ENCODE data around the gene PARD3. TPM values are rescaled to one million over a fixed set of nuclear protein-coding genes. Genes with fewer than 3 reads are reported as not detected.
"Not testable (repeated sequence)": the region's sequence is repeated elsewhere in the genome, so short reads cannot be mapped to it uniquely, and the experiment has no call there.

PARD3 gene
- total RNA-seq, 1 donor from 2014 or later = 22.9 TPM

GRCh38 chr10:34850036-34850435 is 34.9 kb upstream of the PARD3 start:
- Mint-ChIP-seq H3K36me3 (ENCODE audit: unreplicated experiment) (no peaks in the 10 kb centered on the region), H3K4me1 (ENCODE audit: low read depth, unreplicated experiment) (peaks cover 2% of the 10 kb centered on the region)

DNA sequence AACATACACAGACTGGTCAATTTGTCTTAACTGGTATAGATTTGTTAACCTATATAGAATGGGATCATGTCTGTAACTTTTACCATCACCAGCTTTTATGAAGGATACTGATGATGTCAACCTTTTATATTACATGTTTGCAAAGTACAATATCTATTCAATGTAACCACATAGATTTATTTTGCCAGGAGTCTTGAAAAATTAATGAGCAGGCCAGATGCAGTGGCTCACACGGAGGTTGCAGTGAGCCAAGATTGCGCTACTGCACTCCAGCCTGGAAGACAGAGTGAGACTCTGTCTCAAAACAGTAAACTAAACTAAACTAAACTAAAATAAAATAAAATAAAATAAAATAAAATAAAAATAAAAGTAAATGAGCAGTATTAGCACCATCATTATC is 30.0 kb upstream of the PARD3 start:
- Mint-ChIP-seq H3K4me3 (ENCODE audit: unreplicated experiment) (no peak overlapping the region), H3K4me1 (ENCODE audit: low read depth, unreplicated experiment) (peaks cover 12% of the 10 kb centered on the region), H3K9me3 (ENCODE audit: unreplicated experiment) (no peaks in the 10 kb centered on the region), H3K27me3 (ENCODE audit: unreplicated experiment) (no peaks in the 10 kb centered on the region), H3K27ac (ENCODE audit: unreplicated experiment) (no peak overlapping the region), H3K36me3 (ENCODE audit: unreplicated experiment) (no peaks in the 10 kb centered on the region)
- no peak for DNase-seq
- no peak for TF ChIP-seq CTCF (IDR thresholded peaks at IDR 0.05; ENCODE audit: partially characterized antibody, unreplicated experiment)

More at GRCh38 chr10:34850036-34850435, 34.9 kb upstream of the PARD3 start:
- DNase-seq = no peak
- no peak overlapping the region for H3K4me3 Mint-ChIP-seq (ENCODE audit: unreplicated experiment)
- no peak for TF ChIP-seq CTCF (IDR thresholded peaks at IDR 0.05; ENCODE audit: partially characterized antibody, unreplicated experiment)
- H3K27me3 Mint-ChIP-seq (ENCODE audit: unreplicated experiment) = no peaks in the 10 kb centered on the region
- peaks cover 2% of the 10 kb centered on the region for H3K9me3 Mint-ChIP-seq (ENCODE audit: unreplicated experiment)
- no peak overlapping the region for H3K27ac Mint-ChIP-seq (ENCODE audit: unreplicated experiment)

GRCh38 chr10:34844448-34844847 is 29.4 kb upstream of the PARD3 start:
- Mint-ChIP-seq H3K27me3 (ENCODE audit: unreplicated experiment) (no peaks in the 10 kb centered on the region), H3K4me1 (ENCODE audit: low read depth, unreplicated experiment) (peaks cover 12% of the 10 kb centered on the region), H3K9me3 (ENCODE audit: unreplicated experiment) (no peaks in the 10 kb centered on the region), H3K36me3 (ENCODE audit: unreplicated experiment) (no peaks in the 10 kb centered on the region), H3K4me3 (ENCODE audit: unreplicated experiment) (no peak overlapping the region), H3K27ac (ENCODE audit: unreplicated experiment) (no peak overlapping the region)
- TF ChIP-seq CTCF (IDR thresholded peaks at IDR 0.05; ENCODE audit: partially characterized antibody, unreplicated experiment) = no peak
- DNase-seq = no peak

GRCh38 chr10:34843470-34843869 is 28.4 kb upstream of the PARD3 start:
- DNase-seq; H3K27ac Mint-ChIP-seq (ENCODE audit: unreplicated experiment); H3K27me3 Mint-ChIP-seq (ENCODE audit: unreplicated experiment); H3K9me3 Mint-ChIP-seq (ENCODE audit: unreplicated experiment); H3K36me3 Mint-ChIP-seq (ENCODE audit: unreplicated experiment): not testable (repeated sequence)
- H3K4me3 Mint-ChIP-seq (ENCODE audit: unreplicated experiment) = peak overlapping the region; percentile 25
- H3K4me1 Mint-ChIP-seq (ENCODE audit: low read depth, unreplicated experiment) = peaks cover 12% of the 10 kb centered on the region

- no peak for DNase-seq
- Mint-ChIP-seq H3K9me3 (ENCODE audit: unreplicated experiment) (peaks cover 7% of the 10 kb centered on the region), H3K27me3 (ENCODE audit: unreplicated experiment) (peaks cover 2% of the 10 kb centered on the region), H3K36me3 (ENCODE audit: unreplicated experiment) (no peaks in the 10 kb centered on the region), H3K4me1 (ENCODE audit: low read depth, unreplicated experiment) (peaks cover 2% of the 10 kb centered on the region), H3K27ac (ENCODE audit: unreplicated experiment) (no peak overlapping the region), H3K4me3 (ENCODE audit: unreplicated experiment) (no peak overlapping the region)
- no peak for TF ChIP-seq CTCF (IDR thresholded peaks at IDR 0.05; ENCODE audit: partially characterized antibody, unreplicated experiment)
These were observed 23.3 kb upstream of the PARD3 start for GRCh38 chr10:34838366-34838900.
